ENCODE data around the gene NAT14. TPM values are rescaled to one million over a fixed set of nuclear protein-coding genes. Genes with fewer than 3 reads are reported as not detected.

The NAT14 gene
- polyA plus RNA-seq, 2 of the 4 experiments (the other 2 are of a cell fraction), result 16.8 to 50.3 TPM

DNA sequence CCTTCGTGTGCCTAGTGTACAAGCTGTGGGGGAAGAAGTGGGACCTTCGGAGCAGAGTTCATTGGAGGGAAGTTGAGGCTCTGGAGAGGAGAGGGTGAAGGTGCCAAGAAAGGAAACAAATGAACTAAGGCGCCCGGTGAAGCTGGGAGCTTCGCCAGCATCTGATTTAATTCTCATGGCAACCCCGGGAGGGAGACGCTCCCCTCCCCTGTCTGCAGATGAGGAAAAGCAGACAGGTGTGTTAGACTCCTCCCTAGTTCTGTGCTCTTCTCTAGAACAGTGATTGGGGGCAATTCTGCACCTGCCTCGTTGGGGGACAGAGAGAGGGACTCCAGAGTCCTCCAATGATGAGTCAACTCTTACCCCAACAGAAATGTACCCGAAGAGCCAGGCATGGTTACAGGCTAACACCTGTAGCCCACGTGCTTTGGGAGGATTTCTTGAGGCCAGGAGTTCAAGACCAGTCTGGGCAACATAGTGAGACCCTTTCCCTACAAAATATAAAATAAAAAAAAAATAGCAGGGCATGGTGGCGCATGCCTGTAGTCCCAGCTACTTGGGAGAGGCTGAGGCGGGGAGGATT is 7.5 kb downstream of the NAT14 start:
- ATAC-seq, result no peak
- TF ChIP-seq POLR2A (IDR thresholded peaks at IDR 0.05; ENCODE audit: low read length) (no peak), PHF8 (IDR thresholded peaks at IDR 0.05; ENCODE audit: borderline replicate concordance, low read depth) (no peak), NR3C1 (IDR thresholded peaks at IDR 0.05) (no peak), CEBPB (IDR thresholded peaks at IDR 0.05) (no peak), RFX5 (IDR thresholded peaks at IDR 0.05) (no peak), FOSL2 (IDR thresholded peaks at IDR 0.05) (no peak), FOSL2 (CRISPR knock-in tag; IDR thresholded peaks at IDR 0.05) (no peak), JUNB (IDR thresholded peaks at IDR 0.05) (no peak), ZFP36 (IDR thresholded peaks at IDR 0.05; ENCODE audit: borderline replicate concordance, partially characterized antibody) (no peak)
- TF ChIP-seq, protein P1, sequence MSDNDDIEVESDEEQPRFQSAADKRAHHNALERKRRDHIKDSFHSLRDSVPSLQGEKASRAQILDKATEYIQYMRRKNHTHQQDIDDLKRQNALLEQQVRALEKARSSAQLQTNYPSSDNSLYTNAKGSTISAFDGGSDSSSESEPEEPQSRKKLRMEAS (IDR thresholded peaks at IDR 0.05), result no peak
- TF ChIP-seq, protein P2, sequence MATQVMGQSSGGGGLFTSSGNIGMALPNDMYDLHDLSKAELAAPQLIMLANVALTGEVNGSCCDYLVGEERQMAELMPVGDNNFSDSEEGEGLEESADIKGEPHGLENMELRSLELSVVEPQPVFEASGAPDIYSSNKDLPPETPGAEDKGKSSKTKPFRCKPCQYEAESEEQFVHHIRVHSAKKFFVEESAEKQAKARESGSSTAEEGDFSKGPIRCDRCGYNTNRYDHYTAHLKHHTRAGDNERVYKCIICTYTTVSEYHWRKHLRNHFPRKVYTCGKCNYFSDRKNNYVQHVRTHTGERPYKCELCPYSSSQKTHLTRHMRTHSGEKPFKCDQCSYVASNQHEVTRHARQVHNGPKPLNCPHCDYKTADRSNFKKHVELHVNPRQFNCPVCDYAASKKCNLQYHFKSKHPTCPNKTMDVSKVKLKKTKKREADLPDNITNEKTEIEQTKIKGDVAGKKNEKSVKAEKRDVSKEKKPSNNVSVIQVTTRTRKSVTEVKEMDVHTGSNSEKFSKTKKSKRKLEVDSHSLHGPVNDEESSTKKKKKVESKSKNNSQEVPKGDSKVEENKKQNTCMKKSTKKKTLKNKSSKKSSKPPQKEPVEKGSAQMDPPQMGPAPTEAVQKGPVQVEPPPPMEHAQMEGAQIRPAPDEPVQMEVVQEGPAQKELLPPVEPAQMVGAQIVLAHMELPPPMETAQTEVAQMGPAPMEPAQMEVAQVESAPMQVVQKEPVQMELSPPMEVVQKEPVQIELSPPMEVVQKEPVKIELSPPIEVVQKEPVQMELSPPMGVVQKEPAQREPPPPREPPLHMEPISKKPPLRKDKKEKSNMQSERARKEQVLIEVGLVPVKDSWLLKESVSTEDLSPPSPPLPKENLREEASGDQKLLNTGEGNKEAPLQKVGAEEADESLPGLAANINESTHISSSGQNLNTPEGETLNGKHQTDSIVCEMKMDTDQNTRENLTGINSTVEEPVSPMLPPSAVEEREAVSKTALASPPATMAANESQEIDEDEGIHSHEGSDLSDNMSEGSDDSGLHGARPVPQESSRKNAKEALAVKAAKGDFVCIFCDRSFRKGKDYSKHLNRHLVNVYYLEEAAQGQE (IDR thresholded peaks at IDR 0.05), result no peak
- TF ChIP-seq, protein P3, sequence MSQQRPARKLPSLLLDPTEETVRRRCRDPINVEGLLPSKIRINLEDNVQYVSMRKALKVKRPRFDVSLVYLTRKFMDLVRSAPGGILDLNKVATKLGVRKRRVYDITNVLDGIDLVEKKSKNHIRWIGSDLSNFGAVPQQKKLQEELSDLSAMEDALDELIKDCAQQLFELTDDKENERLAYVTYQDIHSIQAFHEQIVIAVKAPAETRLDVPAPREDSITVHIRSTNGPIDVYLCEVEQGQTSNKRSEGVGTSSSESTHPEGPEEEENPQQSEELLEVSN (IDR thresholded peaks at IDR 0.05; ENCODE audit: borderline replicate concordance, low read depth), result no peak
- FAIRE-seq, result no peak
- H3K9me3 ChIP-seq, result no peaks in the 10 kb centered on the region
- no peak for DNase-seq (ENCODE audit: low read depth in 1 of 2, low spot score in 1 of 2)
- H3K27ac ChIP-seq, result no peak overlapping the region
- no peak overlapping the region for H3K4me3 ChIP-seq
- POLR2A ChIA-PET, result interaction anchor here (2.9 kb wide), 1 partner anchor 16 kb away, joined by 7 read pairs; the partner anchor contains the start of gene ZNF628
- CTCF ChIA-PET, result interaction anchor here (1.2 to 17.3 kb wide), 8 partner anchors 11 to 352 kb away, joined by 3 to 219 read pairs (median 10); no protein-coding TSS in a partner anchor
- WGBS (ENCODE audit: missing lambda C conversion rate), result 51% methylated on average over 12 of the region's 12 CpGs
- H3K4me1 ChIP-seq, result peaks cover 44% of the 10 kb centered on the region
- no peak overlapping the region for H3K4me2 ChIP-seq

DNA sequence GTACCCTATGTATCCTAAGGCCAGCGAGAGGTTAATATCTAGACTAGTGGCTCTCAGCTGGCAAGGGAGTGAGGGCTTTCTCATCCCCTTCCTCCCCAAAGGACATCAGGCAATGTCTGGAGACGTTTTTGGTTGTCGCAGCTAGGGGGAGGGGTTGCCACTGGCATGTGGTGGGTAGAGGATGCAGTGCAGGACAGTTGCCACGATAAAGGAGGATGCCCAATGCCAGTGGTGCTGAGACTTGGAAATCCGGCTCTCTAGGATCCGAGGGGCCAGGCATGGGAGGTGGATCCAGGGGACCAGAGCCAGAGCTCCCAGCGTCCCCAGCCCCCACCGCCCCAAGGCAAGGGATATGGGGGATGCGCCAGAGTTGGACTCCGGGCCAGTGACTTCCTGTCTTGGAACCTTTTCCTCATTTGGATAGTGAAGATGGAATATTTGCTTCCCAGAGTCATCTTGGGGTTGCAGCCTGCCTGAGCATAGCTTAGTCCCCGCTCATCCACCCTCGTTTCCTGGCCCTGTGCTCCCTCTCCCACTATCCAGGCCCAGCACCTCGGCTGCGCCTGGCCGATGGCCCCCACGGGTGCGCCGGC is 8.2 kb downstream of the NAT14 start:
- TF ChIP-seq, protein P4, sequence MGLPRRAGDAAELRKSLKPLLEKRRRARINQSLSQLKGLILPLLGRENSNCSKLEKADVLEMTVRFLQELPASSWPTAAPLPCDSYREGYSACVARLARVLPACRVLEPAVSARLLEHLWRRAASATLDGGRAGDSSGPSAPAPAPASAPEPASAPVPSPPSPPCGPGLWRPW (IDR thresholded peaks at IDR 0.05), result no peak
- no peak for TF ChIP-seq NFE2L2 (conservative IDR thresholded peaks at IDR 0.05; ENCODE audit: low read length)
- TF ChIP-seq ZNF302 (CRISPR knock-in tag; IDR thresholded peaks at IDR 0.05), result no peak
- no peak for TF ChIP-seq MAFK (IDR thresholded peaks at IDR 0.05; ENCODE audit: partially characterized antibody)
- TF ChIP-seq ESRRA (IDR thresholded peaks at IDR 0.05; ENCODE audit: borderline replicate concordance, low read length), result no peak
- TF ChIP-seq HEYL (CRISPR knock-in tag; IDR thresholded peaks at IDR 0.05), result no peak
- no peak for TF ChIP-seq CEBPB (IDR thresholded peaks at IDR 0.05)
- TF ChIP-seq JUN (IDR thresholded peaks at IDR 0.05), result no peak
- TF ChIP-seq RNF2 (IDR thresholded peaks at IDR 0.05; ENCODE audit: borderline replicate concordance, low read depth), result no peak
- TF ChIP-seq NPAS2 (CRISPR knock-in tag; IDR thresholded peaks at IDR 0.05; ENCODE audit: borderline replicate concordance), result no peak
- TF ChIP-seq CBX8 (IDR thresholded peaks at IDR 0.05), result no peak
- TF ChIP-seq SREBF2 (IDR thresholded peaks at IDR 0.05), result no peak
- no peak for TF ChIP-seq POLR2A (IDR thresholded peaks at IDR 0.05; ENCODE audit: low read length)
- TF ChIP-seq RAD21 (conservative IDR thresholded peaks at IDR 0.05 in 1 of 2, IDR thresholded peaks at IDR 0.05 in 1 of 2), result no peak
- no peak for TF ChIP-seq RARB (CRISPR knock-in tag; IDR thresholded peaks at IDR 0.05)
- TF ChIP-seq, protein P5, sequence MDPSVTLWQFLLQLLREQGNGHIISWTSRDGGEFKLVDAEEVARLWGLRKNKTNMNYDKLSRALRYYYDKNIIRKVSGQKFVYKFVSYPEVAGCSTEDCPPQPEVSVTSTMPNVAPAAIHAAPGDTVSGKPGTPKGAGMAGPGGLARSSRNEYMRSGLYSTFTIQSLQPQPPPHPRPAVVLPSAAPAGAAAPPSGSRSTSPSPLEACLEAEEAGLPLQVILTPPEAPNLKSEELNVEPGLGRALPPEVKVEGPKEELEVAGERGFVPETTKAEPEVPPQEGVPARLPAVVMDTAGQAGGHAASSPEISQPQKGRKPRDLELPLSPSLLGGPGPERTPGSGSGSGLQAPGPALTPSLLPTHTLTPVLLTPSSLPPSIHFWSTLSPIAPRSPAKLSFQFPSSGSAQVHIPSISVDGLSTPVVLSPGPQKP (IDR thresholded peaks at IDR 0.05; ENCODE audit: low read depth, low read length), result no peak
- H3K4me2 ChIP-seq, result no peak overlapping the region
- ChIA-PET POLR2A (no interaction called here), CTCF (interaction anchor here (1.2 to 17.3 kb wide), 10 partner anchors 10 to 352 kb away, joined by 3 to 219 read pairs (median 6); no protein-coding TSS in a partner anchor)
- DNase-seq (ENCODE audit: low read depth in 1 of 2, low spot score in 1 of 2) (no peak), ATAC-seq (no peak), FAIRE-seq (no peak)
- no peaks in the 10 kb centered on the region for H3K9me3 ChIP-seq
- peak overlapping the region in 1 of 2 experiments; percentile 22; a peak in 1 of 6 replicates for H3K27ac ChIP-seq
- H3K4me1 ChIP-seq, result peaks cover 37% of the 10 kb centered on the region
- WGBS (ENCODE audit: missing lambda C conversion rate), result 63% methylated on average over 15 of the region's 18 CpGs
- H3K4me3 ChIP-seq, result no peak overlapping the region
